Measurements from ENCODE around the gene SDF4.

- TF ChIP-seq, protein P1, sequence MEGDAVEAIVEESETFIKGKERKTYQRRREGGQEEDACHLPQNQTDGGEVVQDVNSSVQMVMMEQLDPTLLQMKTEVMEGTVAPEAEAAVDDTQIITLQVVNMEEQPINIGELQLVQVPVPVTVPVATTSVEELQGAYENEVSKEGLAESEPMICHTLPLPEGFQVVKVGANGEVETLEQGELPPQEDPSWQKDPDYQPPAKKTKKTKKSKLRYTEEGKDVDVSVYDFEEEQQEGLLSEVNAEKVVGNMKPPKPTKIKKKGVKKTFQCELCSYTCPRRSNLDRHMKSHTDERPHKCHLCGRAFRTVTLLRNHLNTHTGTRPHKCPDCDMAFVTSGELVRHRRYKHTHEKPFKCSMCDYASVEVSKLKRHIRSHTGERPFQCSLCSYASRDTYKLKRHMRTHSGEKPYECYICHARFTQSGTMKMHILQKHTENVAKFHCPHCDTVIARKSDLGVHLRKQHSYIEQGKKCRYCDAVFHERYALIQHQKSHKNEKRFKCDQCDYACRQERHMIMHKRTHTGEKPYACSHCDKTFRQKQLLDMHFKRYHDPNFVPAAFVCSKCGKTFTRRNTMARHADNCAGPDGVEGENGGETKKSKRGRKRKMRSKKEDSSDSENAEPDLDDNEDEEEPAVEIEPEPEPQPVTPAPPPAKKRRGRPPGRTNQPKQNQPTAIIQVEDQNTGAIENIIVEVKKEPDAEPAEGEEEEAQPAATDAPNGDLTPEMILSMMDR (conservative IDR thresholded peaks at IDR 0.05 in 1 of 2, IDR thresholded peaks at IDR 0.05 in 1 of 2; ENCODE audit: extremely low read depth in 1 of 2, insufficient read depth in 1 of 2, low read depth in 1 of 2, low read length in 2 of 2), result no peak
- TF ChIP-seq EZH2 (IDR thresholded peaks at IDR 0.05; ENCODE audit: borderline replicate concordance, low read length), result no peak
These were observed 2.0 kb downstream of the SDF4 start for GRCh38 chr1:1229770-1230169.
